RKO (cell line): ENCODE data around the gene DRD4.
"Not testable (repeated sequence)": the region's sequence is repeated elsewhere in the genome, so short reads cannot be mapped to it uniquely, and the experiment has no call there.

Experiments
- DNase-seq: peaks from one replicate; pipeline ENCODE4 v3.0.0-alpha.2; 2016; ENCODE audit warnings: low spot score

The DRD4 gene

DNA sequence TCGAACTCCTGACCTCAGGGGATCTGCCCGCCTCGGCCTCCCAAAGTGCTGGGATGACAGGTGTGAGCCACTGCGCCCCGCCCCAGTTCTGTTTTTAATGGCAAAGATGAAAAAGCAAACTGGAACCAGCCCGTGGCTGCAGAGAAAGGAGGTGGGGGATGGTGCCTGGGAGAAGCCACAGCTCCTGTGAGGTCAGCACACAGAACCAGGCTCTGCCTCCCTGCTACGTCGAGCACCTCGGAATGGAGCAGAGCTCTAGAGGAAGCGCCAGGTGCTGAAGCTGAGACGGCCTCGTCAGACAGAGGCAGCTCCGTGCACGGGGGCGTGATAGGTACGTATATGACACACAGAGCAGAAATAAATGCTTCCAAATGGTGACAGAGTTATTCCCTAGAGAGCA is 8.5 kb downstream of the DRD4 start:
- DNase-seq: no peak

DNA sequence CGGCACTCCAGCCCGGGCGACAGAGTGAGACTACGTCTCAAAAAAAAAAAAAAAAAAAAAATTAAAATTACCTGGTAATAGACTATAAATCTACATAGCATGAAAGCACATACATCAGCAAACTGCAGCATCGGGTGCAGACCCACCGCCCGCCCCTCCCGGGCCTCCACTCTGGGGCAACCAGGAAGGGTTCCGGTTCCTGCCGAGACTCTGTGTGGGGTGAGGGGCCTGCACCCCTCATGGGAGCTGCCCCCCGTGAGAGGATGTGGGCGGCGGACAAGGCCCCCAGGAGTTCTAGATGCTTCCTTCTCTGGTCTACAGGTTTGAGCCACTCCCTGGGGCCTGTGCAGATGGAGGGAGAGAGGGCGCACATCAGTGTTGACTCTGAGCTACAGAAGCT is 9.1 kb downstream of the DRD4 start:
- DNase-seq: no peak

DNA sequence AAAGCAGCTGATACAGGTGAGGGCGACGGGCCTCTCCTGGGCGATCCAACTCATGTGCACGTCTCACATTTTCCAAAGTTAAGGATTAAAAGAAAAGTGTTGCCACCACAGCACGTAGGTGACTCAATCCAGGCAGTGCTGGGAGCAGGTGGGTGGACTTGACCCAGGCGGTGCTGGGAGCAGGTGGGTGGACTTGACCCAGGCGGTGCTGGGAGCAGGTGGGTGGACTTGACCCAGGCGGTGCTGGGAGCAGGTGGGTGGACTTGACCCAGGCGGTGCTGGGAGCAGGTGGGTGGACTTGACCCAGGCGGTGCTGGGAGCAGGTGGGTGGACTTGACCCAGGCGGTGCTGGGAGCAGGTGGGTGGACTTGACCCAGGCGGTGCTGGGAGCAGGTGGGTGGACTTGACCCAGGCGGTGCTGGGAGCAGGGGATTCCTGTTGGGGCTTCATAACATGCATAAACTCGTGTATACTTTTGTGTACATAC is 10.6 kb downstream of the DRD4 start:
- not testable (repeated sequence) for DNase-seq

DNA sequence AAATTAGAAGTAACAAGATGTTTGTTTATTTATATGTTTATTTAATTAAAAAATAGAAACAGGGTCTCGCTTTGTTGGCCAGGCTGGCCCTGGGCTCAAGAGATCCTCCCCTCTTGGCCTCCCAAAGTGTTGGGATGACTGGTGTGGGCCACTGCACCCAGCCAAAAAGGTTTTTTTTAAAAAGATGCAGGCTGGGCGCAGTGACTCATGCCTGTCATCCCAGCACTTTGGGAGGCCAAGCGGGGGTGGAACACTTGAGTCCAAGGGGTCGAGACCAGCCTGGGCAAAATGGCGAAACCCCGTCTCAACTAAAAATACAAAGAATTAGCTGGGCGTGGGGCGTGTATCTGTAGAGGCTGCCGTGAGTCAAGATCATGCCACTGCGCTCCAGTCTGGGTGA is 13.4 kb downstream of the DRD4 start:
- DNase-seq: no peak

DNA sequence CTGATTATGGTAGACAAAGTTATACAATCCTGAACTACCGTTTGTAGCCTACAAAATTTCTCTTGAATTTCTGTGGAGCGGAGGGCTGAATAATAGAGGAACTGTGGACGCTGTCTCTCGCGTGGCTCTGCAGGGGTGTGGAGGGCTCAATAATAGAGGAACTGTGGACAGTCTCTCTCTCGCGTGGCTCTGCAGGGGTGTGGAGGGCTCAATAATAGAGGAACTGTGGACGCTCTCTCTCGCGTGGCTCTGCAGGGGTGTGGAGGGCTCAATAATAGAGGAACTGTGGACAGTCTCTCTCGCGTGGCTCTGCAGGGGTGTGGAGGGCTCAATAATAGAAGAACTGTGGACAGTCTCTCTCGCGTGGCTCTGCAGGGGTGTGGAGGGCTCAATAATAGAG is 16.1 kb downstream of the DRD4 start:
- not testable (repeated sequence) for DNase-seq

DNA sequence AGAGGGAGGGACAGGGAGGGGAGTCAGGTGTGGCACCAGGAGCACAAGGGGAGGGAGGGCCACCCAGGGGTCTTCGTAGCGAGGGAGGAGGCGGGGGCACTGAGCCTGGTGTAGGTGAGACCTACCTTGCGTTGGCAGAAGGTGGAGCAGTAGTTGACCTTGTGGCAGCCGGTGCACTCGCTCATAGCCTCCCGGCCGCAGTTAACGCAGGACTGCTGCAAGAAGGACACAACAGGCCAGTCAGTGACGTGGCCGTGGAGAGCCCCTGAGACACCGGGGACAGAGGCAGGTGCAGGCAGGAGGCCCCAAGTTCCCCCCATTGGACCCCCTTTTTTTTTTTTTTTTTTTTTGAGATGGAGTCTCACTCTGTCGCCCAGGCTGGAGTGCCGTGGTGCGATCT is 16.8 kb downstream of the DRD4 start:
- no peak for DNase-seq

DNA sequence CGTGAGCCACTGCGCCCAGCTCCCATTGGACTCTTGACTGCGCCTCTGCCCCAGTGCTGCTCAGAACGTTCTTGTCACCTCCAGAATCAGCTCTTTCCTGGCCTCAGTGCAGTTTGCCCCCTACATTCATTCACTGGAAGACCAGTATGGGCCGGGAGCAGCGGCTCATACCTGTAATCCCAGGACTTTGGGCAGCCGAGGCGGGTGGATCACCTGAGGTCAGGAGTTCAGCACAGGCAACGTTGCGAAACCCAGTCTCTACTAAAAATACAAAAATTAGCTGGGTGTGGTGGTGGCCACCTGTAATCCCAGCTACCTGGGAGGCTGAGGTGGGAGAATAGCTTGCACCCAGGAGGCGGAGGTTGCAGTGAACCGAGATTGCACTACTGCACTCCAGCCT is 17.4 kb downstream of the DRD4 start:
- not testable (repeated sequence) for DNase-seq

DNA sequence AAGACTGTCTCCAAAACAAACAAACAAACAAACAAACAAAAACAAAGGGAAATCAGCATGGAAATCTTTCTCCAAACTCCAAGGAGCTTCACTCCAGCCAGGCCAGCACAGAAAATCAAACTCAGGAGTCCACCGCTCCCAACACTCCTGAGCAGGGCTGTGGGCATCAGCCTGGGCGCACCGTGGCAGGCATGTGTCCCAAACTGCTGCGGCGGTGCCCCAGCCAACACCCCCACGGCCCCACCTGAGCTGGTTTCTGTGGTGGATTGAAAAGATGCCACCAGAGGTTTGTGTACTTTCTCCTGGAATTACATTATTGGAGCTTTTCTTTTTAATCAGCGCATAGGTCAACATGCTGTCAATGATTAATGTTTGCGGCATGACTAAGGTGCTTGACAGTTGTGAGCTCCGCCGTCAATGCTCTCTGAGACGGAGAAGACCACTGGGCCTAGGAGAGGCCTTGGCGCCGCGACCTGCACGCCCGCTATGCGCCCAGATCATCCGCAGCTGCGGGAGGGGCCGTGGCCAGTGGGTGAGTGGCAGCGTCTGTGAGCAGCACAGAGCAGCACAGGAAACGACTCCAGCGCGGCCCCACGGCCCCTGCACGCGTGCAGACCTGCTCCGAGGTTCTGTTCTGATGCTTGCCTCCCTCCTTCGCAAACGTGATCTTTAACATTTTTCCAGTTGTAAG is 18.1 kb downstream of the DRD4 start:
- DNase-seq: no peak

DNA sequence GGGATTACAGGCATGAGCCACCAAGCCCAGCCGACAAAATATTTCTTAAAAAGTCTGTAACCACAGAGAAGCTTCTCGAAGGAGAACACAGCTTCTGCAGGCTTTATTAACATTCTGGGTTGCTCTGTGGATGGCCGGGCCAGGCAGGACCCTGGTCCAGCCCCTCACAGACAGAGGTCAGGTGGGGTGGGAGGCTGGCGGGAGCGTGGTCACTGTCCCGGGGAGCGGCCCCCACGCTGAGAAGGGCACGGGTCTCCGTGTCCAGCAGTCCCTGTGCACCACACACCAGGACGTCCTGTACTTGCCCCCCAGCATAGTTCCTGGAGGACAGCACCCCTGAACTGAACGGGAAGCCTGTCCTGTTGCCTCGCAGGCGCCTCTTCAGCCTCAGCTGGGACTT is 19.4 kb downstream of the DRD4 start:
- DNase-seq: no peak

DNA sequence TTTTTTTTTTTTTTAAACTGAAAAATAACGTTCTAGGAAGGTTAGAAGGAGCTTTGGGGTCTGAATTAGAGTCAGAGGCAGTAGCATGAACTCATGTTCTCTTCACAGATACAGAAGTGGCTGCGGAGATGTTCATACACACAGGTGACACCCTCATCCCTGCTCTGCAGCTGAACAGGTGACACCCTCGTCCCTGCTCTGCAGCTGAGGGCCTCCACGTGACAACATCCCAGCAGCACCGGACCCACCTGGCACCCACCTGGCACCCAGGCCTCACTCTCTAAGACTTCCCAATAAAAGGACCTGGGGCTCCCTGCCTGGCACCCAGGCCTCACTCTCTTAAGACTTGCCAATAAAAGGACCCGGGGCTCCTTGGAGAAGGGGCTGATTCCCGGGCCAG is 19.8 kb downstream of the DRD4 start:
- no peak for DNase-seq

DNA sequence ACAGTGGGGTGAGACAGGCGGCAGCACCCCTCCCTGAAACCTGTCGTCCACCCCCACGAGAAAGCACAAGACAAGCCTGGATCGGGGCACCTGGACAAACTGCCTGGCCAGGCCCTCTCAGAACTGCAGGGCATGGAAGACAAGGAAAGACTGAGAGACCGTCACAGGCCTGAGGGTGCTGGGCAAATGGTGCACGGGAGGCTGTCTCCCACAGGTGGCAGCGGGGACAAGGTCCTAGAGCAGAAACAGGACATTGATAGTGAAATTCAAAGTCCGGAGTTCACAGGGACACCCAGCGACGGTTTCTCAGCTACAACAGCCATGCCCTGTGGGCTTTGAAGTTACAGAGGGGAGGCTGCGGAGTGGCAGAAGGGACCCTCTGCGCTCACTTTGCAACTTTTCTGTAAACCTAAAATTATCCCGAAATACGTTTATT is 20.6 kb downstream of the DRD4 start:
- no peak for DNase-seq

DNA sequence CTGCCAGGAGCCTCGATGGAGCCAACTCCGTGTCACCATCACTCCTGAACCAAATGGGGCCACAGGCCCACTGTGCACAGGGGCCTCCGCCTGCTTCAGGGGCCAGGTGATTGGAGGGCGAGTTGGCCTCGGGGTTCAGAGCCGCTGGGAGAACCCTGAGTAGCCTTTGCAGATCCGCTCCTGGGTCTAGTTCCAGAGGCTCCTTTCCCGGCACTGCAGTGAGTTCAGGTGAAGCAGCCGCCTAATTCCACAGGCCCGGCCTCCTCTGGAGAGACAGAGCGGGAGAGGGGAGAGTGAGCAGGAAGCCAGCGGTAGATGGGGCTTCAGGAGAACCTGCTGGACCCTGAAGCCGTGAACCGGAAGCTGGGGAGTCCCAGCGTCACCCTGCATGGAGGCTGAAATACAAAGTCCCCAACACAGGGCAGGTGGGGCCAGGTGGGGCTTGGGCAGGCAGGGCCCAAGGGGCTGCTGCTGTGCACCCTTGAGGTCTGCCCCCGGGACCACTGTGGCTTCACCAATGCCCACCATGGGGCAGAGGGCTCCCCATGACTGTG is 22.5 kb downstream of the DRD4 start:
- DNase-seq: no peak

DNA sequence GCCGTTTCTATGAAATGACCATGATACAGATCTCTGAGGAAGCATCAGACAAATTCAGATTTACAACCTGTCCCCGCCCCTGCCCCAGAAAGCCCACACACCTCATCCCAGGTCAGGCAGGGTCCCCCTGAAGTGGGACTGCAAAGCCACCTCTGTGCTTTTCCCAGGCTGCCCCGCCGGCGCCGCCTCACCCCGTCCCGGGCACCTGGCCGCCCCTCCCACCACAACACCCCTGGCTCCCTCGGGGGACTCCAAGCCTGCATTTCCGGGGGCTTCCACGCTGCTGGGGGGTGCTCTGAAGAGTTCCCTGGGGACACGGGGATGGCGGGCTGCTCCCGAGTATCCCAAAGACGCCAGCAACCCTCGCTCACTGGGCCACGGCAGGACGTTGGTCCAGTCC is 23.2 kb downstream of the DRD4 start:
- no peak for DNase-seq

DNA sequence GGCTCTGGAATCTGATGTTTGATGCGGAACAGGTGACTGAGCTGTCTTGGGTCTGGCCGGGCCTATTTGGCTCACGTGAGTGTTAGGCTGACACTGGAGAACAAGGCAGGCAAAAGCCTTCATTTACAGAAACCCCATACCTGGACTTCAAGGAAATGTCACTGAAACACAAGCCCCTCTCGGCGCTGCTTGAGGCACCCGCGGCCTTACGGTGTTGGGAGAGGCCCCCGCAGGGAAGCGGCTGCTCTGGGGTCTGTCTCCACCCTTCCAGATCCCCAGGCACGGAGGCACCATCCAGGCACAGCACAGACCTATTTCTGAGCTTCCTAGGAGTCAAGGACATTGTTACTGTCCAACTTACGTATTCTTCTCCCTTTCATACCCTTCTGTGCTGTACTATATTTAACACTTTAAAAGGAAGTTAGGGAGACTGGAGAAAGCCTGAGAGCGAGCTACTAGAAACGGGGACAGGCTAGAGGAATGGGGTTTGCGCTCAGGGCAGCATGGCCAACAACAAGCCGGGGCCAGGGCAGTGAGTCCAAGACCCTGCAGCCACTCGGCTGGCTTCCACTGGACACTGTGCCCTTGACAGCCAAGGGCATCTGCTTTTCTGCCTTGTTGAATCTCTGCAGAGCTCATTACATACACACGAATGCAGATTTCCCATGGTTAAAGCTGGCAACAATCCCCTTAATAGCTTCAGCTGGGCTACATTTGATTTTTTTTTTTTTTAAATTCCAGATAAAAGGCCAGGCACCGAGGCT is 23.8 kb downstream of the DRD4 start:
- DNase-seq: no peak

DNA sequence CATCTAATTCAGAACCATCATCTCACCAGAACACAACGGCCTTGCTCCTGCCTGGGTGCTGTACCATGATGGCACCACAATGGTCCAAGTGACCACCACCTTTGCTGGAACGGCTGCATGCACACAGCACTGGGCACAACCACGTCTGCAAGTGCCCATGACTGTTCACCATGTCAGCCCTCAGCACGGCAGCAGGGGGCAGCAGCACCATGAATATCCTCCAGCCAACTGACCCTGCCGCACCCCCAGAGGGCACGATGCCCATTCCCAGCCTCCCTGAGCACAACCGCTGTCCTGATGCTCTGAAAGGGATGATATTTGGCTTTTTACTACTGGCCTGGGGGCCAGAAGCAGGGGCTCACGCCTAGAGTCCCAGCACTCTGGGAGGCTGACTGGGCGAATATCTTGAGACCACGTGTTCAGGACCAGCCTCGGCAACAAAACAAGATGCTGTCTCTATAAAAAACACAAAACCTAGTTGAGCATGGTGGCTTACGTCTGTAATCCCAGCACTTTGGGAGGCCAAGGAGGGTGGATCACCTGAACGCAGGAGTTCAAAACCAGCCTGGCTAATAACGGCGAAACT is 25.7 kb downstream of the DRD4 start:
- DNase-seq: peak; percentile 57

DNA sequence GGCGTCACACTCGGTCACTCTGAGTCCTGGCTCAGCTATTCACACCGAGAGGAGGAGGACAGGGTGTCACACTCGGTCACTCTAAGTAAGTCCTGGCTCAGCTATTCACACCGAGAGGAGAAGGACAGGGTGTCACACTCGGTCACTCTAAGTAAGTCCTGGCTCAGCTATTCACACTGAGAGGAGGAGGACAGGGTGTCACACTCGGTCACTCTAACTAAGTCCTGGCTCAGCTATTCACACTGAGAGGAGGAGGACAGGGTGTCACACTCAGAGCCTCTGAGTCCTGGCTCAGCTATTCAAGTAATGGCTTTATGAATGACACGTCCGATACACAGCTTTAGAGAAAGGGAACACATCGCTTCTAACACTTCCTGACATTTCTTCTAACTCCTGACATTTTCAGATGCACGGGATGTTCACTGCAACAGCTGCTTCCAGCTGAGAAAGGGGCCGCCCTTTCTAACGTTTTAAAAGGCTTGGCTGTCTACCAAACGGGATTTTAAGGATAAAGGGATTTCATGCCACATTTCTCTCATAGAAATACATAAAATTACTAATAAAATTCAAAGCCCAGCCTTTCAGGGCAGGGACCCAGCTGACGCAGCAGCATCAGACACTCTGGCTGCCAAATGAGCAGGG is 28.1 kb downstream of the DRD4 start:
- DNase-seq: no peak

DNA sequence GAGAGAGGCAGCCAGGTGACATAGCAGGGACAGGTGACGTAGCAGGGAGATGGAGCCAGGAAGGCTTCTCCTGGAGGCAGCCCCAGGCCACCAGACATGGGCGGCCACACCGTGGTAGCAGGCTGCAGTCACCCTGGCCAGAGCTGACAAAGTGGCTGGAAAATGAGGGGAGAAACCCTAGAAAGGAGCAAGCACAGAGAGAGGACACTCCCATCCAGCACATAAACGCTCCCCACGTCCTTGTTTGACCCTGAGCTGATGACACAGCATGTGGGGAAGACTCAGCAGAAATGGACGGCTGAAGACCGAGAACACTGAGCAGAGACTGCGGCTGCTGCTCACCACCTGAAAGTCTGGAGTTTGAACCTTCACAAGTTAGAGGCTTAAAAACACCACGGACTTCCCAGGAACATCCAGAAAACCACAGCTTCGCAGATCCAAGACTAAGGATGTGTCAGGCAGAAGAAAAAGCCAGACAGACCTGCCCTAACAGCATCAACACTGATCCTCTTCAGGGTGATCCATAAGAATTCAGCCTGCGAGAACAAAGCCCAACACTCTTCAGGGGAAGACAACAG is 28.7 kb downstream of the DRD4 start:
- no peak for DNase-seq

DNA sequence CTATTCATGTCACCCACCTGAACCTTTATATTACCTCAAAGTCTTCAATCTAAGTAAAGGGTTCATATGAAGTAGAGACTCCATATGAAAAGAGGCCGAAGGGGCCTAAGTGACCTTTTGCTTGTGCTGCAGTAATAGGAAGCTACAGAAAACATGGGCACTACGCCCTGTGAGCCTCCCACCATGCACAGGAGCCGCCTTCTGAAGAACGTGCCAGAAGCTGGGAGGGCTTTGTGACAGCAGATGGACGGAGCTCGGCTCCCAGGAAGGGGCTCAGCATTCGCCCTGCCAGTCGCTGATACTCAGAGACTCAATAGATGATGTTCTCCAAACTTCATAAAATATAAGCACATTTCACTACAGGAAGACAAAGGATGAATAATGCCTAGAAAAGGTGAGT is 36.8 kb downstream of the DRD4 start:
- no peak for DNase-seq

DNA sequence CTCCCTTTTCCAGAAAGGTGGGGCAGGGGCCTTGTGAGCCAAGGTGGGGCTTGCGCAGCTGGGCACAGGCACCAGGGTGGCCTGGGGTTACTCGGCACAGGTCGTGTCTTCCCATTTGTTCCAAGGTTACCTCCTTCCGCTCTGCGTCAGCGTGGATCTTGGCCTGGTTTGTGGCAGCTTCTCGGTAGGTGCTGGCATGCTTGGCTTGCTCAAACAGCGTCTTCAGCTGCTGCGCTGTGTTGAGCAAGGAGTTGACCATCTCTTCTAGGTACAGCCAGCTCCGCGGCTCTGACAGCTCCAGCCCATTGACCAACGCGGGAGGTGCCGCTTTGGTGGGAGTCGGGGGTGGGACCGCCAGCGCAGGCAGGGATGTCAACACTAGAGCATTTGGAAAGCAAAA is 37.3 kb downstream of the DRD4 start:
- DNase-seq: no peak

DNA sequence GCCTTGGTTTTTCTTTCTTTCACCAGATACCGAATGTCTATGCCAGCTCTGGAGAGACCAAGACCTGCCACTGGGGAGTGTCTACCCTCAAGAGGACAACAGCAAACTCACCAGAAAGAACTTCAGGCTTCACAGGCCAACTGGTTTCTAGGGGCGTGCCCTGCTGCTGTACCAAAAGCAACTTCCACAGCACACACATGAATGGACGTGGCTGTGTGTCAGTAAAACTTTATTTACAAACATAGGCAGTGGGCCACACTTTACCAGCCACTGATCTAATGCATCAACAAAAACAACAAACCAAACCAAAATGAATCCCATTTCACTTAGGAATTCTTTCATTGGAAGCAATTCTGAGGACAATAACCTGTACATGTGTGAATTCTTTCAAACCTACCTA is 41.2 kb downstream of the DRD4 start:
- DNase-seq: no peak

DNA sequence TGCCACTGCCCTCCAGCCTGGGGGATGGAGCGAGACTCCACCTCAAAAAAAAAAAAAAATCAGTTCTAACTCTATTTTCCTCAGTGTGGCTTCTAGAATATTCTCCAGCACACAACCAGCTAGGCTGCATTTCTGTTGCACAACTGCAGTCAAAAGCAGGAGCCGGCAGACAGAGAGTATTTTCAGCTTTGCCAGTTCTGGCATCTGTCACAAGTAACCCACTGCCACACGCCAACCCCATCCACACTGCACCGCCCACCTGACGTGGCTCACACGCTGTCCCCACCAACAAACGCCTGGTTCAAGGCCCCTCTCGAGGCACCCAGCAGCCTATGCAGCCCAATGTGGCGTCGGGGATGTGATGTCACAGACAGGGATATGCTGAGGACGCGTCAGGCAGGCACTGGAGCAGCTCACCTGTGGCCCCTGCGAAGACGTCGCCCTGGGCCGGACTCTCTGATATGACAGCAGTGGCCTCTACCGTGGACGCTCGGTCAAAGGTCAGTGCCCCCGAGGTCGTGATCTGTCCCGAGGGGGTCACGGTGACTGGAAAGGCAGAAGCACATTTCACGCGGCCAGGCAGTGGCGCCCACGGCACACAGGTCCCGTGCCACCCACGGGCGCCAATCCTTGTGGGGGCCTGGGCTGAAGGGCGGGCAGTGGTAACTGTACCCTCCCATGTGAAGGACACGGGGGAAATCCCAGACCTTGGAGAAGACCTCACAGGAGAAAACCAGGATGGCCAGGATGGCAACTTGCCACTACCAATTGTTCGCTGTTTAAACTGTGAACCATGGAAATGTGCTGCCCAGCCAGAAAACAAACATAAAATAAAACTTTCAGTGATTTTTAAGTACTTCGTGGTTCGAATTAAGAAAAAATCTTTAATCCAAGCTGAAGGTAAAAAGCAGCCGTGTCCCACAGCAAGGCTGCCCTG is 42.5 kb downstream of the DRD4 start:
- DNase-seq: no peak
